Gastrocnemius medialis (tissue), 4 donors: ENCODE measurements around the gene EIF3L. TPM values are rescaled to one million over a fixed set of nuclear protein-coding genes. Genes with fewer than 3 reads are reported as not detected.
A peak's percentile ranks its signal among the peaks of the same experiment; 100 is the strongest.

Source experiments
- ATAC-seq, 2 donors: fragments of 150-250 bp; one replicate each; pipeline ENCODE4 v1.9.1; 2016
- DNase-seq, 2 donors: peaks; one replicate each; pipeline ENCODE4 v3.0.0-alpha.2; 2019
- H3K27ac ChIP-seq, 4 donors: fragments of 200-600 bp; sonication (generic); 1 replicate in 1 of 4; 2 replicates in 3 of 4; pipeline ENCODE4 v1.5.1; 2016 to 2018; ENCODE audit warnings: mild to moderate bottlenecking in 2 of 4, moderate library complexity in 1 of 4
- H3K27me3 ChIP-seq, 3 donors: fragments of 200-600 bp; sonication (generic) in 2 of 3; 1 replicate in 1 of 3; 2 replicates in 2 of 3; pipeline versions ENCODE4 v1.5.1 to v1.6.0; 2016 to 2019; ENCODE audit warnings: mild to moderate bottlenecking in 1 of 3, moderate library complexity in 1 of 3
- H3K36me3 ChIP-seq, 2 donors: fragments of 200-600 bp; sonication (generic) in 1 of 2; one replicate each; pipeline ENCODE4 v1.5.1; 2017 to 2018
- H3K4me1 ChIP-seq, 2 donors: fragments of 200-600 bp; sonication (generic) in 1 of 2; one replicate each; pipeline ENCODE4 v1.5.1; 2016 to 2017; ENCODE audit warnings: mild to moderate bottlenecking in 2 of 2
- H3K4me3 ChIP-seq, 4 donors: fragments of 200-600 bp; sonication (generic) in 3 of 4; 1 replicate in 1 of 4; 2 replicates in 3 of 4; pipeline ENCODE4 v1.5.1; 2016 to 2019; ENCODE audit warnings: mild to moderate bottlenecking in 2 of 4
- H3K9me3 ChIP-seq, 3 donors: fragments of 200-600 bp; sonication (generic) in 2 of 3; 1 replicate in 1 of 3; 2 replicates in 2 of 3; pipeline ENCODE4 v1.5.1; 2016 to 2019
- POLR2A ChIP-seq, 2 donors: fragments of 450-650 bp; IDR thresholded peaks; one replicate each; pipeline ENCODE4 v1.6.1; 2017; ENCODE audit warnings: antibody characterized with exemption in 2 of 2, mild to moderate bottlenecking in 2 of 2, moderate library complexity in 2 of 2
- in situ Hi-C, 4 donors: fragments of 200-750 bp; cut with MboI; loops; one replicate each; pipeline versions ENCODE4 v1.15.0 to v1.8.0; 2017; ENCODE audit warnings: low sequenced_read_pairs in 4 of 4
- intact Hi-C: fragments of 100-400 bp; cut with DNase I; formaldehyde crosslinking; loops from one replicate; pipeline ENCODE4 v1.15.1; 2023; ENCODE audit warnings: low total_unique reads
- total RNA-seq, 4 donors: library from RNA; depleted of rRNA; stranded (reverse); fragments of >200 nt; gene quantifications; one replicate each; pipeline versions ENCODE4 v1.1.0 to v1.2.3, GENCODE V29; 2016
- TF ChIP-seq, protein P1 (sequence below), 5 experiments: fragments of 450-650 bp in 3 of 5; fragments of 200-600 bp in 2 of 5; sonication (generic) in 2 of 5; IDR thresholded peaks in 4 of 5; conservative IDR thresholded peaks in 1 of 5; 1 replicate in 4 of 5; 2 replicates in 1 of 5; pipeline ENCODE4 v1.5.1; 2016 to 2019; ENCODE audit warnings: antibody characterized with exemption in 5 of 5, mild to moderate bottlenecking in 3 of 5, moderate library complexity in 3 of 5

Gene EIF3L
- total RNA-seq, 4 donors from 2014 or later, result 291 to 406 (median 343) TPM

DNA sequence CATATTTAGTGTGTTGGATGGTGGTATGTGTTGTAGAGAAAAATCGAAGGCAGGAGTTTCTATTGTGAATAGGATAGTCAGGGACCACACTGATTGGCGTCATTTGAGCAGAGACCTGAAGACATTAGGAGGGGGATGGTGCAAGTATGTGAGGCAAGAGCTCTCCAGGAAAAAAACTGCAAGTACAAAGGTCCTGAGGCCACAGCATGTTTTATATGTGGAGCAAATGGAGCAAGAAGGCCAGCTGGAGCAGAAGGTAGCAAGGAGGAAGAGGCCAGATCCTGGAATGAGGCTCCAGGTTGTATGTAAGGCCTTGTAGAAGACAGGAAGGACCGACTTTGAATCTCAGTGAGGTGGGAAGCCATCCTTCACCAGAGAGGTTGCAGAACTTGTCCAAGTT is 42.7 kb downstream of the EIF3L start:
- no peaks in the 10 kb centered on the region for H3K27me3 ChIP-seq
- no peak for TF ChIP-seq POLR2A (IDR thresholded peaks at IDR 0.05)
- TF ChIP-seq, protein P1, sequence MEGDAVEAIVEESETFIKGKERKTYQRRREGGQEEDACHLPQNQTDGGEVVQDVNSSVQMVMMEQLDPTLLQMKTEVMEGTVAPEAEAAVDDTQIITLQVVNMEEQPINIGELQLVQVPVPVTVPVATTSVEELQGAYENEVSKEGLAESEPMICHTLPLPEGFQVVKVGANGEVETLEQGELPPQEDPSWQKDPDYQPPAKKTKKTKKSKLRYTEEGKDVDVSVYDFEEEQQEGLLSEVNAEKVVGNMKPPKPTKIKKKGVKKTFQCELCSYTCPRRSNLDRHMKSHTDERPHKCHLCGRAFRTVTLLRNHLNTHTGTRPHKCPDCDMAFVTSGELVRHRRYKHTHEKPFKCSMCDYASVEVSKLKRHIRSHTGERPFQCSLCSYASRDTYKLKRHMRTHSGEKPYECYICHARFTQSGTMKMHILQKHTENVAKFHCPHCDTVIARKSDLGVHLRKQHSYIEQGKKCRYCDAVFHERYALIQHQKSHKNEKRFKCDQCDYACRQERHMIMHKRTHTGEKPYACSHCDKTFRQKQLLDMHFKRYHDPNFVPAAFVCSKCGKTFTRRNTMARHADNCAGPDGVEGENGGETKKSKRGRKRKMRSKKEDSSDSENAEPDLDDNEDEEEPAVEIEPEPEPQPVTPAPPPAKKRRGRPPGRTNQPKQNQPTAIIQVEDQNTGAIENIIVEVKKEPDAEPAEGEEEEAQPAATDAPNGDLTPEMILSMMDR (IDR thresholded peaks at IDR 0.05 in 4 of 5, conservative IDR thresholded peaks at IDR 0.05 in 1 of 5), result no peak
- no peaks in the 10 kb centered on the region for H3K9me3 ChIP-seq
- in situ Hi-C loops (no loop called here), intact Hi-C loops (no loop called here)
- H3K36me3 ChIP-seq, result peaks cover 0 to 46% of the 10 kb centered on the region in 2 donors
- H3K4me1 ChIP-seq, result peaks cover 0 to 13% of the 10 kb centered on the region in 2 donors
- H3K27ac ChIP-seq, result no peak overlapping the region
- ATAC-seq, result no peak
- H3K4me3 ChIP-seq, result no peak overlapping the region
- DNase-seq, result no peak

DNA sequence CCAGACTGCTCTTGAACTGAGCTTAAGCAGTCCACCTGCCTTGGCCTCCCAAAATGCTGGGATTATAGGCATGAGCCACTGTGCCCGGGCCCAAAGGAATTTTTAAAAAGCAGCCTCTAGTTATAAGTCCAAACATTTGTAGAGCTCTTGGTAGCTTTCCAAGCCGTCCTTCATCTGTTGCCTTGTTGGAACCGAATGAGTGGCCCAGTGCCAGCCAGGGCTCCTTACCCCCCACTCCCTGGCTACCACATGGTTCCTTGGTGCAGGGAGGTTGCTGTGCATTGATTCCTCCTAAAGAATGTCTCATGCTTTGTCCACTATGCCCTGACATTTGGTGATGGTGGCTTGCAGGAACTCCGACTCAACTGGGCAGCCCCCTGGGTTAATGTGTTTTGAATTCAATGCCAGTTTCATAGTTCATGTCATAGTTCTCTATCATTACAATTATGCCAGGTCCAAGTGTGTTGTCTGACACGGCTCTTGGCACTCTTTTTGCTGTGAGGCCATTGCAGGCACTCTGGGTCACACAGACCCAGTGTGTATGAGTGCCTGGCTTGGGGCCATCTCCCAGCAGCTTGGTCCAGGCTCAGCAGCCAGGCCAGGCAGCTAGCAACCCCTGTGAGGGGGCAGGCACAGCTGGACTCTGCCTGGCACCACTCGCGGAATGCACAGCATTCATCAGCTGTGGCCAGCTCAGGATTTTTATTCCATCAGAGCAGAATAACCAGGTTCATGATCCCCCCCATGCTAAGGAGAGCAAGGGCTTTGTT is 43.5 kb downstream of the EIF3L start:
- TF ChIP-seq POLR2A (IDR thresholded peaks at IDR 0.05), result no peak
- TF ChIP-seq, protein P1 (IDR thresholded peaks at IDR 0.05 in 4 of 5, conservative IDR thresholded peaks at IDR 0.05 in 1 of 5), result no peak
- Histone ChIP-seq H3K27ac (no peak overlapping the region), H3K4me1 (peaks cover 0 to 13% of the 10 kb centered on the region in 2 donors), H3K9me3 (no peaks in the 10 kb centered on the region), H3K4me3 (no peak overlapping the region), H3K27me3 (no peaks in the 10 kb centered on the region), H3K36me3 (peaks cover 0 to 38% of the 10 kb centered on the region in 2 donors)
- no peak for DNase-seq
- intact Hi-C loops, result no loop called here
- ATAC-seq, result no peak
- in situ Hi-C loops, result no loop called here

DNA sequence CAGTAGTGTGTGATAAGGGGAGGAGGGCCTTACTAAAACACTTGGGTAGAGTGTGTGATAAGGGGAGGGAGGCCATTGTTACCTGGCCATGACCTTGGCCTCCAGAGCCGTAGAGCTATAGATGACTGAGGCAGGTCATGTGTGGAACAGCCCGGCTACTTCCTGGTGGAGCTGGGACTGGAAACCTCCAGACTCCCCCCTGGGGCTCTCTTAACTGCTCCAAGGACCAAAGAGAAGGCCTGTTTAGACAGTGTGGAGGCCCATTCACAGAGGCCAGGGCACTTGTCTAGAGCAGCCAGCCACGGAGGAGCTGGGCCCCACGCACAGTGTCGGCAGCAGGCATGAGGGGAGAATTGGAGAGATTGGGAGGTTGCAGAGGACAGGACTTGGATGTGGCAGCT is 44.4 kb downstream of the EIF3L start:
- in situ Hi-C loops, result no loop called here

DNA sequence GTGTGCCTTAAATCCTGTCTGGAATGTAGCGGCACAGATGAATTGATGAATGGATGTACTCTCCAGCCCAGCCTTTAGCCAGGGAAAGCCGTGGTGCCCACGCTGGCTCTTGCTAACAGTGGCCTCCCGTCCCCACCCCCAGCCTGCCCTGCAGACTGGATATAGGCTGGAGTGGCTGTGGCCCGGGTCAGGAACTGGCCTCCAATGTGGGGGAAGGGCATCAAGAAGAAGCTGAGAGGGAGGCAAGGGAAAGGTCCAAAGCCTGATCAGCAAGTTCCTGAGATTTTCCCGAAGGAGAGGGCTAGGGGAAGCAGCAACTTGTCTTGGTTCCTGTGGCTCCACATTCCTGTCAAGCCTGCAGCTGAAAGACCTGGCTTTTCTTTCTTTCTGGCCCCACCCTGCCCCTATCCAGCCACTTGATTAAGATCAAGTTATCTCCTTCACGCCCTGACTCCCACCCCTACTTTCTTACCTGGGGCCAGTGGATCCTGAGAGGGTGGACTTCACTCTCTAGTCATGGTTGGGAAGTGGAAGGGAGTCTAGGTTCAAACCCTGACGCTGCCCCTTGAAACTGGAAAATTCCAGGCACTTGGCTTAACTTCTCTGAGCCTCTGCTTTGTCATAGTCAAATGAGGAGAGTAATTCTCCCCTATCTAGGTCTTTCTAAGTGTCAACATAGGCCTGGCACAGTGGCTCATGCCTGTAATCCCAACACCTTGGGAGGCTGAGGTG is 45.9 kb downstream of the EIF3L start:
- H3K27ac ChIP-seq, result peak overlapping the region in 2 of 4 donors; percentile 22 to 44
- peaks cover 0 to 13% of the 10 kb centered on the region in 2 donors for H3K4me1 ChIP-seq
- no peak for TF ChIP-seq POLR2A (IDR thresholded peaks at IDR 0.05)
- TF ChIP-seq, protein P1 (IDR thresholded peaks at IDR 0.05 in 4 of 5, conservative IDR thresholded peaks at IDR 0.05 in 1 of 5), result no peak
- H3K27me3 ChIP-seq, result no peaks in the 10 kb centered on the region
- ATAC-seq (no peak), DNase-seq (no peak)
- in situ Hi-C loops, result no loop called here
- no peak overlapping the region for H3K4me3 ChIP-seq
- no peaks in the 10 kb centered on the region for H3K9me3 ChIP-seq
- peaks cover 0 to 15% of the 10 kb centered on the region in 2 donors for H3K36me3 ChIP-seq
- intact Hi-C loops, result no loop called here

More for the DNA sequence above, 44.4 kb downstream of the EIF3L start:
- Histone ChIP-seq H3K27ac (no peak overlapping the region), H3K36me3 (peaks cover 0 to 29% of the 10 kb centered on the region in 2 donors), H3K27me3 (no peaks in the 10 kb centered on the region), H3K4me1 (peaks cover 0 to 13% of the 10 kb centered on the region in 2 donors), H3K9me3 (no peaks in the 10 kb centered on the region), H3K4me3 (no peak overlapping the region)
- ATAC-seq, result no peak
- TF ChIP-seq, protein P1 (IDR thresholded peaks at IDR 0.05 in 4 of 5, conservative IDR thresholded peaks at IDR 0.05 in 1 of 5), result no peak
- TF ChIP-seq POLR2A (IDR thresholded peaks at IDR 0.05), result no peak
- intact Hi-C loops, result no loop called here
- DNase-seq, result no peak
